Dedifferentiated amniotic fluid mesenchymal stem cell (primary cell): ENCODE measurements around the gene TDRKH.

Source experiments
- DNase-seq: peaks from one replicate; pipeline ENCODE4 v3.0.0-alpha.2; 2016; ENCODE audit errors: extremely low spot score

The TDRKH gene

DNA sequence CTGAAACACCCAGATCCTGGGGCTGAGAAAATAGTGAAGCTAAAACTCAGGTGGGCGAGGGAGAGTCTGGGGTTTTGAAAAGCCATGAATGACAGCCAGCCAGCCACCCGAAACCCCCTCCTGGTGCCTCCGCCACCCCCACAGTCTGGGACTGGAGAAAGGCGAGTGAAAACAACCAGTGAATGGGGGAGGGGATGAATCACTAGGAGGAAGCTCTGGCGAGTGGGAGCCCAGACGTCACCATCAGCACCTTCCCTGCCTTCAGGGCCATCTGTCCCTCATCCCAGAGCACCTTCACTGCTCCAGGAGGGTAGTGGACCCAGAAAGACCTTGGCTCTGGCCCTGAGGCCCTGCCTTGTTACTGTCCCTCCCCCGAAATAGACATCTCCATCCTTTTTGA is 32.1 kb upstream of the TDRKH start:
- no peak for DNase-seq

GRCh38 chr1:151820940-151821339 is 30.6 kb upstream of the TDRKH start:
- DNase-seq, result no peak

- no peak for DNase-seq
These were observed 29.8 kb upstream of the TDRKH start for GRCh38 chr1:151819976-151820623.

DNA sequence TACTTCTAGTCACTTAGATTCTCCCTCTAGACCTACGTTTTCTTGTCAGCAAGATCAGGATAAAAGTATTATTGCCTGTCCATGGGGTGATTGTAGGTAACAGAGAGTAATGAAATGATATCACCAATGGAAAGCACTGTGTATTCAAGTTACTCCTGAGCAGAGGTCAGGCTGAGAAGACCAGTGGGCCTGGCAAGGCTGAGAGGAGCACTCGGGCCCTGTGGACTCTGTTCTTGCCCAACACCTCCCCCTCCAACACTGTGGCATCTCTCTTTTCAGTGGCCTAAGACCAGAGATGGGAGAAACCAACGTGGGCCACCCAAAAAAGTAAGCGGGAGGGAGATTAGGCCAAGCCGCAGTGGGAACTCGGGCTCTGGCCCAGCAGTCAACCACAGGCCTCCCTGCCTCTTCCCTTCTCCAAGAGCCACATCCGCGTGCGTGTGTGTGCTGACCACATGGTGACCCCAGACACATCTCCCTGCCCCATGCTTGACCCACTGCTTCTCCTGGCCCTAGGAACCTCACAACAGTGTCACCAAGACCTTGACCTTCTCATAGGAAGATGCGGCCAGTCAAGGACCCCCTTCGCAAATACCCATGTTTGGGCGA is 29.0 kb upstream of the TDRKH start:
- DNase-seq, result no peak

DNA sequence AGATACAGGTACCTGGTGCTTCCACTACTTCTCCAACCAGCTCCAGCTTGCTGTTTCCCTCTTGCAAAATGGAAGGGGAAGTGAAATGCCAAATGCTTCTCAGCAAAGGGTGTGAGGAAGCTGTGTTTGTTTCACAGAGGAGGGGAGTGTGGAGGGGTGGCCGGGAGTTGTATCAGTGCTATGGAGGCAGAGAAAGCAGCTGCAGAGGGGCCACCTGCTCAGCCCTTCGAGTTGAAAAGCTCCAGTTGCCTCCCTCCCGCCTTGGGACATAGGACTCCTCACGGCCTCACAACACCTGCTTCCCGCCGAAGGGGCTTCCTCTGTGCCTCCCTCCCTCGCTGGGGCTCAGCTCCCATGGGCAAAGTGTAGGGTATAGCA is 27.0 kb upstream of the TDRKH start:
- DNase-seq, result no peak

DNA sequence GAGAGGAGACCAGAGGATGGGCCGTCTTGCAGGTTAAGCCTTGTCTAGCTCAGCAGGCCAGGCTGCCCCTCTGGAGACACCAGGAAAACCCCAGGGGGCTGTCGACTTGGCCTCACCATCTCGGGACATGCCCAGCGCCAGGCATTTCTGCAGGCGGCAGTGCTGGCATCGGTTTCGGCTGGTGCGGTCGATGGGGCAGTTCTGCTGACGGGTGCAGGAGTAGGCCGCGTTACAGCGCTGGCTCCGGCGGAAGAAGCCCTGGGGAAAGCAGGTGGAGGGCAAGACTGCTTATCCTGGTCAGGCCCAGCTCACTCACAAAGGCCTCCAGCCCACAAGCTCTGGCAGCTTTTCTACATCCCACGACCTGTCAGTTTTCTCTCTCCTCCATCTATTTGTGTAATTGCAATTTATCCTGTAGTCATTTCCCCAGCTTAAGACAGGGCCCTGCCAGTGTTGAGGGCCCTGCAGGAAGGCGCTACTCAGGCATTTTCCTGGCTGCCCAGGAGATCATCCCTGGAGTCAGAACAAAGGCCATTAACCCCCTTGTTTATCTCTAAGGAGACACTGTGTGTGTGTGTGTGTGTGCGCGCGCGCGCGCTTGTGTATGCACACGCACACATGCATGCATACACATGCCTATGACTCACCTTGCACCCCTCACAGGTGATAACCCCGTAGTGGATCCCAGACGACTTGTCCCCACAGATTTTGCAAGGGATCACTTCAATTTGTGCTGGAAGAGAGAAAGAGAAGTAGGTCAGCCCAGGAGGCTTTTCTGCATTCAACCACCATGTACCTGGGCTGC is 26.4 kb upstream of the TDRKH start:
- no peak for DNase-seq

GRCh38 chr1:151815716-151816327 is 25.5 kb upstream of the TDRKH start:
- DNase-seq, result no peak

- DNase-seq, result no peak
These were observed 24.8 kb upstream of the TDRKH start for GRCh38 chr1:151814971-151815545.

- DNase-seq, result no peak
These were observed 24.1 kb upstream of the TDRKH start for GRCh38 chr1:151814426-151814825.

GRCh38 chr1:151813271-151813977 is 23.1 kb upstream of the TDRKH start:
- no peak for DNase-seq

DNA sequence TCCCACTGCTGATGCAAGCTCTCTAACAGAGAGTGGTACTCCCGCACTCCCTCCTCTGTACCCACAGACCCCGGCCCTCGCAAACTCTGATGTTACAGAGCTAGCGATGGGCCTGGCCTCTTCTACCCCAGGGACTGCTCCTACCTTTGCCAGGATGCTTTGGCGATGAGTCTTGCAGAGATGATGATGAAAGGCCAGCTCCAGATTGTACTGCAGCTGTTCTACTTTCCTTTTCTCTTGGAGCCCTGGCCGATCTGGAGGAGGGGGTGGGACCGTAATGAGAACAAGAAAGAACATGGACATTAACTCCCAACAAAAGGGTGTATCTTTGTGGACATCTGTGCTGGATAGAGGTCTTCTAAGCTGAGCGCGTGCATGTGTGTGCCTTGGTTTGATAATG is 20.9 kb upstream of the TDRKH start:
- DNase-seq, result no peak

GRCh38 chr1:151809985-151810556 is 19.8 kb upstream of the TDRKH start:
- no peak for DNase-seq

DNA sequence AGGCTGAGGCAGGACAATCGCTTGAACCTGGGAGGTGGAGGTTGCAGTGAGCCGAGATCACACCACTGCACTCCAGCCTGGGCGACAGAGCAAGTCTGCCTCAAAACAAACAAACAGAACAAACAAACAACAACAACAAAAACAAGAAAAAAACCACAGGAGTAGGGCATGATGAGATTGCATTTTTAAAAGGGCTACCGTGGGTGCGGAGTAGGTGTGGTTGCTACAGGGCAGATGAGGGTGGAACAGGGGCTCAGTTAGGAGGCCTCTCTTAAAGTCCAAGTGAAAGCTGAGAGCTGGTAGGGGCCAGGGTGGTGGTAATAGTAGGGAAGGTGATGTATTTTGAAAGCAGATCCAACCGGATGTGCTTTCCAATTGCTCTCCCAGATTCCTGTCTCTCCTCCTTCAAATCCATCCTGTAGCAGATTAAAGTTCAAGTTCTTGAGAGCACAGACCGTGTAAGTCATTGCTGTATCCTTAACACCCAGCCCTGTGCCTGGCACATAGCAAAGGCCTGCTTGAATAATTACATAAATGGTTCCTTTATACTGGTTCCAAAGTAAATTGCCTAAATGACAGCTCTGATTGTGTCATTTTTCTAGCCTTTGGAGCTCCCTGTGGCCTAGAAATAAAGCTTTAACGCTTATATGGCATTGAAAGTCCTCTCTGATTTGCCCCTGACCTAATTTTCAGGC is 19.1 kb upstream of the TDRKH start:
- no peak for DNase-seq

- no peak for DNase-seq
These were observed 17.5 kb upstream of the TDRKH start for GRCh38 chr1:151807766-151808165.

- no peak for DNase-seq
These were observed 16.8 kb upstream of the TDRKH start for GRCh38 chr1:151807131-151807530.

DNA sequence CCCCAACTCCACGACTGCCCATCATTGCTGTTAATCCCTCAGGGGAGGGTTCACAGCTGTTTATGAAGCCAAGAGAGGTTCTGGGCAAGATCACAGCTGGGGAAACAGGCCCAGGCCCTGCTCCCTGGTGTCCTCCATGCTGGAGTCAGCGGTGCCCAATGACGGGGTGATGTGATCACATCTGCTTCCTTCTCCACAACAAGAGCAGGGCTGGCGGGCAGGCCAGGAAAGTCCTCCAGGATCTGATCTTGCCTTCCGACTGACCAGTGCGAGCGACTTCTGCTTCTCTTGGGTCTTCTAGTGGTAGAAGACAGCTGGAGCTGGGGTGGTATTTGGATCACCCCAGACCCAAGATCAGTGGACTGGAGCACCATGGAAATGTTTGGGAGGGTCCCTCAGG is 15.9 kb upstream of the TDRKH start:
- DNase-seq, result no peak

DNA sequence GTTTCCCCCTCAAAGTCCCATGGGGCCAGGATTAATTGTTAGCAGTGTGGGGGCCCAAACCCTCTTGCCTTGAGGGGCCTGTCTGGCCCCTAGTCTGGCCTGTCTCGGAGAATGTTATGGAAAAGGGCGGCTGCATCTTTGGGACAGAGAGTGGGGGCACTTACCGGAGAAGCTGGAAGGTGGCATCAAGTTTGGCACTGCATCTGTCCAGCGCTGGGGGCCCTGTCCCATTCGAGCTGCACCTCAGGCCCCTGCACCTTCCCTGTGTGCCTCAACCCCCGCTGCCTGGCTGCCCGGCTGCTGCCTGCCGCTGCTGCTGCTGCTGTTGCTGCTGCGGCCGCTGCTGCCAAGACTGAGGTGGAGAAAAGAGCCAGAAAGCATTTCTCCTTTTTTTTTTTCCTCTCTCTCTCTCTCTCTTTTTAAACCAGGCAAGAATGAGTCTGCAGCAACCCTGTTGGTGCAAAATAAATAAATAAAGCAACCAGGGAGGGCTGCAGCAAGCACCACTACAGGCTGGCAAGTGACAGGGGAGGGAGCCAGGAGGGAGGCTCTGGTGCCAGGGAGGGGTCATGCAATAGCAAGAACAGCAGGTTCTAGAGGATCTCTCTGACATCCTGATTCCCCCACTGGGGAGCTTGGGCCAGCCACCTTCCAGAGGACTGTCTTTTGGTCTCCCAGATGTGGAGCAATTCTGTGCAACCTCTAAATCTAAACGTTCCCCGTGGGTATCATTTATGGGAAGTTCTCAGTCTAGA is 14.9 kb upstream of the TDRKH start, which contains the start of gene LINGO4:
Gene LINGO4, minus strand, starts transcription at position 354 of the 755 bp plus-strand sequence. CDS start 2,715 bp downstream, outside the sequence.
- no peak for DNase-seq

DNA sequence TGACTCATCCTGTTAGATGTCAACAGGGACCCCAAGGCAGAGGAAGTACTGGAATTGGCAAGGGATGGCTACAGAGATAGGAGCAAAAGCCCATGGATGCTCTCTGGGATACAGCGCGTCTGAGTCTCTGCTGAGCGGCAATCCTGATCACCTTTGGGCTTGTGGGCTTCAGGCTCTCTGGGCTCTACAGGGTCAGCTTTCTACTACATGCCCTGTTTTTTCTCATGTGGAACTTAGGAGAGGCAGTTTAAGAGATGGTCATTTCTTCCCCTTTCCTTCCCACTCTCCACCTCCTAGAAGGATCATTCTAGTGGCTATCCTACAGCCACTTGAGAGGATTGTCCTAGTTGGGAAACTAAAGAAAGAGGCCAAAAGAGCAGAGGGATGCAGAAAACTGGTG is 13.6 kb upstream of the TDRKH start:
- no peak for DNase-seq

GRCh38 chr1:151803164-151803563 is 12.9 kb upstream of the TDRKH start:
- no peak for DNase-seq

DNA sequence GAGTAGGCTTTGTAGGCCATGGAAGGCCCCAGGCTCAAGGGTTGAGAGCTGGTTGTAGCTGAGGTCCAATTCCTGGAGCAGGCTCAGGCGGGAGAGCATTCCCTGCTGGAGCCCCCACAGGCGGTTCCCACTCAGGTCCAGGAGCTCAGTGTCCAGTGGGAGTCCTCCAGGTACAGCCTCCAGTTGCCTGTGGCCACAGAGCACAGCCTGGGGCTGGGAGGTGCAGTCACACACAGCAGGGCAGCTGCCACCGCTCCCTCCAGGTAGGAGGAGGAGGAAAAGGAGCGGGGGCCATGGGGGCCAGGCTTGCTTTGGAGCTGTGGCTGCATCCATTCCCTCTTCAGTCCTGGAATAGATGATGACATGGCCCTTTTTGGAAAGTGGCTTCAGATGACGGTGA is 12.1 kb upstream of the TDRKH start:
- DNase-seq, result no peak
